HG03469 (cell line): Measurements from ENCODE around the gene PRSS22.
"Not testable (repeated sequence)": the region's sequence is repeated elsewhere in the genome, so short reads cannot be mapped to it uniquely, and the experiment has no call there.

Experiments used
- ATAC-seq: cut with Tn5 transposase; IDR thresholded peaks from one replicate; pipeline ENCODE4 v1.9.1; 2021; ENCODE audit warnings: mild to moderate bottlenecking, moderate library complexity, moderate number of reproducible peaks; ENCODE audit not compliant: unreplicated experiment

Gene PRSS22

DNA sequence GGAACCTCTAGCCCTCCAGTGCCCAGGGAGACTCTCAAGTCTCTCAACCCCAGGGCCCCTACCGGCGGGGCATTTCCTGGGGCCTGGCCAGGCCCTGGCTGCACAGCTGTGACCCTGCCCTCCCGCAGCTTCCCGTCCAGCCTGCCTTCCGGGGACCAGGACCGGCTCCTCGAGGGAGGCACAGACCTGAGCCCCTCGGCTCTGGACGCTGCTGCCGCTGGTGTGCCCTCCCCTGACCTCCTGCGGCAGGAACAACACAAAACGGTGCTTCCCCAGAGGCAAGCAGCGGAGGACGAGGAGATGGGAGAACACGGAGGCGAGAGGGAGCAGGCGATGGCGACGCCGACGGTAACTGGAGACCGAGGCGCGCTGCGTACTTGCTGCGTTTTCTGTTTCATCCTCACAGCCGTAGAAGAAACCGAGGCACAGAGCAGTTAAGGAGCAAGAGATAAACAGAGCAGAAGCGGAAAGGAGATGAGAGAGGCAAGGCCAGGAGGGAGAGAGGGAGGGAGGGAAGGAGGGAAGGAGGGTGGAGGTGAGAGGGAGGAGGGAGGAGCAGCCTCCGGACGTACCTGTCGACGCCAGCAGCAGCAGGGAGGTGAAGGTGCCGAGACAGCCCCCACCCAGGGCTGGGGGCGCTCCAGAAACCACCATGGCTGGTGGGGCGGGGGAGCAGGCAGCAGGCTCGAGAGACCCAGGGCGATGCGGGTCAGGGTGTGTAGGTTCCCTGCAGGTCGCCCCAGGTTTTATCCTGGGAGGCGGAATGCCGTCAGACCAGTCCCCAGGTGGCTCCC lies at the start of gene PRSS22:
Gene PRSS22, minus strand, starts transcription at position 720 of the 794 bp plus-strand sequence. Its CDS starts 66 bp downstream, at position 654.
- ATAC-seq = no peak

DNA sequence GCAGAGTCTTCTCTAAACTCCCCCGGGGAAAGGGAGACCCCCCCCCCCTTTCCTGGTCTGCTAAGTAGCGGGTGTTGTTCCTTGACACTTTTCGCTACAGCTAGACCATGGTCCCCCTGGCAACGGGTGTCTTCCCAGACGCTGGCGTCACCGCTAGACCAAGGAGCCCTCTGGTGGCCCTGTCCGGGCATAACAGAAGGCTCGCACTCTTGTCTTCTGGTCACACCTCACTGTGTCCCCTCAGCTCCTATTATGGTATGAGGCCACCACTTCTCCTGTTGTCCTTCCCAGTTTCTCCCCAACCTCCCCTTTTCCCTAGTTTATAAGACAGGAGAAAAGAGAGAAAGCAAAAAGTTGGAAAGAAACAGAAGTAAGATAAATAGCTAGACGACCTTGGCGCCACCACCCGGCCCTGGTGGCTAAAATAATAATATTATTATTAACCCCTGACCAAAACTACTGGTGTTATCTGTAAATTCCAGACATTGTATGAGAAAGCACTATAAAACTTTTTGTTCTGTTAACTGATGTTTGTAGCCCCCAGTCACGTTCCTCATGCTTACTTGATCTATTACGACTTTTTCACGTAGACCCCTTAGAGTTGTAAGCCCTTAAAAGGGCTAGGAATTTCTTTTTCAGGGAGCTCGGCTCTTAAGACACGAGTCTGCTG lies 49.2 kb upstream of the PRSS22 start:
- ATAC-seq = not testable (repeated sequence)

DNA sequence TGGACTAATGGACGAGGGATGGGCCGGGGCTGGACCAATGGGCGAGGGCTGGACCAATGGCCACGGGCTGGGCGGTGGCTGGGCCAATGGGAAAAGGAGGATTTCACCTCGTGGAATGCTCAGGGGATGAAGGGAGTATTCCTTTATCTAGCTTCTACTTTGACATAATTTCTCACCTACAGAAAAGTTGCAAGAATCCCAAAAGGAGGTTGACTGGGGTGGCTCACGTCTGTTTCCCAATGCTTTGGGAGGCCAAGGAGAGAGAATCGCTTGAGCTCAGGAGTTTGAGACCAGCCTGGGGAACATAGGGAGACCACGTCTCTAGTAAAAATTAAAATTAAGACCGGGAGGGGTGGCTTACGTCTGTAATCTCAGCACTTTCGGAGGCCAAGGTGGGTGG lies 48.0 kb upstream of the PRSS22 start:
- ATAC-seq = no peak

GRCh38 chr16:2905241-2905987 lies 47.4 kb upstream of the PRSS22 start:
- no peak for ATAC-seq

DNA sequence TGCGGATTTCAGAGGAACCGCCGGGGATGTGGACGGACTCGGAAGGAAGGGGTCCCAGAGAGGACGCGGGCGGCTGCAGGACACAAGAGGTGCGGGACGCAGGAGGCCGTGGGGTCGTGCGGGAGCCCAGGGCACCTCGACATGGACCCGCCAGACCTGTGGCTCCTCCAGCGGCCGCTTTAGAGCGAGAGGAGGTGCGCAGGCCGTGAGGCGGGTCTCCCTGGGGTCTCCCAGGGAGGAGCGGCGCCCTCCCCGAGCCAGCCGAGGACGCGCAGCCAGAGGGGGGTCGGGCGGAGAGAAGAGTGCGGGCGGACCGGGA lies 46.9 kb upstream of the PRSS22 start:
- no peak for ATAC-seq

DNA sequence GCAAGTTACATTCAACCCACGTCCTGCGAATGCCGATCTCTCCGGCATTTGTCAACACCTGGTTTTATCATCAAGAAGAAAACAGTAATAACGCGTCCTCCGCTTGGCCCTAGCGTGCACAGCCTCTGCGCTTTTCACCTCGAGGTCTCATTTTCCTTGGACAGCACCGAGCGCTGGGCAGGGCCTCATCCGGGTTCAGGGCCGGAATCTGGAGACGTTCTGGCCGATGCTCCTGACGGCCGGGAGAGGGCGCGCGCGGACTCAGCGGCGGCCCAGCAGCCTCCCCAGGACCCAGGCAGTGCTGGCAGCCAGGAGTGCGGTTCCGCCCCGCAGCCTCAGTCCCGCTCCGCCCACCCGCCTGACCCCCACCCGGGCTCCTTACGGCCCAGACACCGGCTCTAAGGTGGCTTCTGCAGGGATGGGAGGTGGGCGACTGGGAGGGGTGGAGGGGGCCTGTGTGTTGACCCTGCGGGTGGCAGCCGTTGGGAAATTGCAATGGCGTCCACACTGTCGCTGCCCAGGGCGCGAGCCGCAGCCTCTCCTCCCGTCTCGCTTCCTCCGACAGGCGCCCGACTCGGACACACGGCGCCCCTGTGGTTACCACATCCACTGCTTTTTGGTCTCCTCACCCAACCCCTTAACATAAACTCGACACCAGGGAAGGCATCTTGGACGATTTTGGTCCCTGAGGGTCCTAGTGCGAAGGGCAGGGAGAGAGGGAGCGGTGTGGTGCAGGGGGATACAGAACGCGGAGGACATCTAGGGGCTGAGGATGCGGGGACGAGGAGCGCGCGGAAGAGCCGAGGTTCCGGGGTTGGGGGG lies 46.3 kb upstream of the PRSS22 start:
- ATAC-seq = no peak

- ATAC-seq = no peak
Measured at GRCh38 chr16:2902337-2903130, 44.6 kb upstream of the PRSS22 start.

DNA sequence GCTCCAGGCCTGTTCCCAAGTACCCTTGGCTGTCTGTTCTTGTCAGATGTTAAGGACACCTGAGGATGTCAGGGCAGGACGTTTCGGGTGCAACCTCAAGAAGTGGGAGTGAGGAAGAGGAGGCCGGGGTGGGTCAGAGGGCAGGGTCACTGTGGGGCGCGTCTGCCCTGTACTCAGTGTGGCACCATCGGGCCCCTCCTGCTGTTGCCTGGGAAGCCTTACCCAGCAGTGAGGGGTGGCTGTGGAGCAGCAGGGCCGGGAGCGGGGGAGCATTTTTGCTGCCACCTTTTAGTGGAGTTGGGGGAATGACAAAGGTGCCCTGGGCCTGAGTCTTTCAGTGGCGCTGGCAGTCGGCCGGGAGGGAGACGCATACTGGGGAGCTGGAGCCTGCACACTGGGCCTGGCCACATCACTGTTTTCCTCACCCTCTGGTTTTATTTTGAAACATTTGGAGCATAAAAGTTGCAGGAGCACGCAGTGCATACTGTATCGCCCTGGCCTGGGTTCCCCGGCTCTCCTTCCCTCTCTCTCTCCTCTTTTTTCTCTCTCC lies 42.6 kb upstream of the PRSS22 start:
- no peak for ATAC-seq

GRCh38 chr16:2899564-2900072 lies 41.6 kb upstream of the PRSS22 start:
- no peak for ATAC-seq

DNA sequence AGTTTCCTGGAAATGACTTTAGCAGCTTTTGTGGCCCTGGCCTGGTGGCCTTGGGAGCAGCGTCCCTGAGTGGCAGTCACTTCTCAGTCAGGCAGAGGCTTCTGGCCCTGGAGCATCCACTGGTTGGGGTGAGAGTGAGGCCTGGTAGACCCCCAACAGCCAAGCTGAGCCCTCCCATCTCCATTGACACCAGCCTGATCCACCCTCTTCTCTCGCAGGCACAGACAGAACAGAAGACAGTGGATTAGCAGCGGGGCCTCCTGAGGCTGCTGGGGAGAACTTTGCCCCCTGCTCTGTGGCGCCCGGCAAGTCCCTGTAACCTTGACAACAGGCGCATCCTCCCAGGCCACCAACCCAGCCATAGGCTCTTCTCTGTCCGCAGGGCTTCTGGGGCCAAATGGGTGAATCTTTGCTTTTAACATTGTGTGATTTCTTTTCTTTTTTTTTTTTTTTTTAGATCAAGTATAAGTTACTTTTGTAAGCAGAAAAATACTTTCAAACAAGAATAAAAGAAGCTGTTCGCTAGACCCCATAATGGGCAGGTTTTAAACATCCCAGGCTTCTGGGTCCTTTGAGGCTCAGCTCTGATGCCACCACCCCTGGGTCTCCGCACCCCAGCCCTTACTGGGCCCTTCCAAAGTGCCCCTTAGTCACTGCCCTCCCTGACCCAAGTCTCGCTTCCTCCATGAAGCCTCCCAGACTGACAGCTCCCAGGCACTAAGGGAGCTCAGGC lies 41.0 kb upstream of the PRSS22 start:
- no peak for ATAC-seq

- ATAC-seq = no peak
Measured at GRCh38 chr16:2897110-2897509, 39.1 kb upstream of the PRSS22 start.

DNA sequence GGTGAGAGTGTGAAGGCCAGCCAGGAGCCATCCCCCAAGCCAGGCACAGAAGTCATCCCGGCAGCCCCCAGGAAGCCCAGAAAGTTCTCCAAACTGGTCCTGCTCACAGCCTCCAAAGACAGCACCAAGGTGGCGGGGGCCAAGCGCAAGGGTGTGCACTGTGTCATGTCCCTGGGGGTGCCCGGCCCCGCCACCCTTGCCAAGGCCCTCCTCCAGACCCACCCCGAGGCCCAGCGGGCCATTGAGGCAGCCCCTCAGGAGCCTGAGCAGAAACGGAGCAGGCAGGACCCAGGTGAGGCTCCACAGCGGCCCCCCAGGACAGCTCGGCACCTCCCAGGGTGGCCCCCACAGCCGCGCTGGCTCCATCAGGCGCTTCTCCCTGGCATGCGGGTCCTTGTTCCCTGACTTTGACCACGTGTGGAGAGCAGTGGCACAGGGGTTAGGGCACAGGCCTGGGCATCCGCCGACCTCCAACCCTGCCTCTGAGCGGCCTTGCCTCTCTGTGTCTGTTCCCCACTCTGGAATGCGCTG lies 38.6 kb upstream of the PRSS22 start:
- no peak for ATAC-seq

- no peak for ATAC-seq
Measured at GRCh38 chr16:2895813-2896212, 37.8 kb upstream of the PRSS22 start.

DNA sequence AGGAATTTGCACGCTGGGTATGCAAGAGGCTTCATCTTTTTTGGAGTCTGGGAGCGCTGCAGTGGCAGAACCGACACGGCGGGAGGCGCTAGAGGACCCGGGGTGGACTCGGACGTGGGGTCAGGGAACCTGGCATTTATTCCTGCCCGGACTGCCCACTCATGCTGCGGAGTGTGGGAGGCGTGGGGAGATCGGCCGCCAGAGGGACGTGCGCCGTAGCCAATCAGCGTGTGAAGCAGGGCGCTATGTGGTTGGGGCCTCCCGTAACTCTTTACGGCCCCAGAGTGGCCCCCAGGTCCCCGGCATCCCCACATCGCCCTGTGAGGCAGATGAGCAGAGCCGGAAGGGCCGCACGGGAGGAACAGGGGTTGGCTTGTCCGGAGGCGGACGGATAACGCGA lies 36.3 kb upstream of the PRSS22 start:
- ATAC-seq = no peak

- no peak for ATAC-seq
Measured at GRCh38 chr16:2884041-2884451, 26.1 kb upstream of the PRSS22 start.

DNA sequence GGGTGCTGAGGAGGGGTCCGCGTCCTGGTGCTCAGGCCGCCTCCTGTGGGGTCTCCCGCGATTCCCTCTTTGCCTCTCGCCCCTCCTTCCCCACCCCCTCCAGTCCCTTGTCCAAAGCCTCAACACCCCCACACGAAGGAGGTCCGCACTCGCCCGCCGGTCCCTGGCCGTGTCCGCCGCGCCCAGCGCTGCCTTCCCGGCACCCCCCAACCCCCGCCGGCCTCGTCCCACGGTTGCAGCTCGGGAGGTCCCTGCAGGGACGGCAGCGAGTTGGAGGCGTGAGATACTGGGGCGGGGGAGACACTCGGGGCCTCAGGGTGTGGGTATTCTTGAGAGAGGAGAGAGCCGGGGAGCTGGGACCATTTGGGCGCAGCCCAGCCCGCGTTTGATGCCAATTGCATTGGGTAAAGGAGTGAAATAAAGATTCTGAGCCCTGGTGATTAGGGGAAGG lies 25.5 kb upstream of the PRSS22 start:
- ATAC-seq = no peak

DNA sequence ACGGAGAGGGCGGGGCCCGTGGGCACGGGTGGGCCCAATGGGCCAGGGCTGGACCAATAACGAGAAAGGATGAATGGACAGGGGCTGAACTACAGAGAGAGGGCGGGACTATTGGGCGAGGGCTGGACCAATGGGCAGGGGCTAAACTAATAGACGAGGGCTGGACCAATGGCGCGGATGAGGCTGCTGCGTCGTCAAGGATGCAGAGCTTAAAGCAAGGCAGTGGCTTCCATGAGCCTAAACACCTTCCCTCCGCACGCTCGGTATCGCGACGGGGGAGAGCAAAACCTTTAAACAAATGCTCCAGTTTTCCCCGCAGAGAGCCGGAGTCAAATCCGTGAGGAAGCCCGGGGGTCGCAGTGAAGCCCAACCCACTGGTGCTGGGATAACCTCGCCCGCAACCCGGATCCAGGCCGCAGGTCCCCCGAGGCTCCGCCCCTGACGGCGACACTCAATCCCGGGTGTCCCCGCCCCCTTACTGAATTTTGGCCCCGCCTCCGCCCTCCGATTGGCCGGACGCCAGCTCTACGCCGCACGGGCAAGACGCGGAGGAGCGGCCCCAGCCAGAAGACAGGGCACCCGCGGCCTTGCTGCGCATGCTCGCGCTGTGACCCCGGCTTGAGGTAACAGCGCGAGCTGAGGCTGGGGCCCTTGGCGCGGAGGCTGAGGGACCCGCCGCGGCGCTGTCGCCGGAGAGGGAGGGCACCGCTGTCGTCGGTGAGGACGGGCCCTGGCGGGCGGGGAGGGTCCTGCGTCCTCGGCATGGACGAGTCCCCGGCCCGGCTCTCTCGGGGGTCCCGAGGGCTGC lies 24.9 kb upstream of the PRSS22 start, which contains the start of gene FLYWCH2:
Gene FLYWCH2, plus strand, starts transcription at position 566 of the 808 bp plus-strand sequence. CDS start 13,235 bp downstream, outside the sequence.
- peak; percentile 62 for ATAC-seq
